H1 (cell line): ENCODE results near the gene TSPEAR. TPM values are rescaled to one million over a fixed set of nuclear protein-coding genes. Genes with fewer than 3 reads are reported as not detected.

Experiments
- polyA plus RNA-seq, 7 experiments: library from polyadenylated mRNA; depleted of rRNA in 3 of 7; stranded (reverse) in 5 of 7; unstranded in 2 of 7; fragments of >200 nt in 5 of 7; fragments of 200-250 nt in 2 of 7; gene quantifications; 1 replicate in 5 of 7; 2 replicates in 1 of 7; 4 replicates in 1 of 7; pipeline versions ENCODE4 v1.2.1 to v1.2.3, GENCODE V29; 2011 to 2013; ENCODE audit warnings: missing spikeins in 2 of 7, mixed read lengths in 2 of 7
- total RNA-seq: library from RNA; stranded (reverse); fragmentation: NEBNext Ultra II Directional; extraction: Animal tissue kit (Norgen Biotek cat#: 25700); gene quantifications from 2 replicates; pipeline ENCODE4 v1.2.1, GENCODE V29; 2021
- TF ChIP-seq, protein P1 (sequence below): IDR thresholded peaks from 2 replicates; pipeline ENCODE4 v1.6.1; 2012; ENCODE audit warnings: low read length, inconsistent platforms
- TF ChIP-seq, protein P2 (sequence below): IDR thresholded peaks from 2 replicates; pipeline ENCODE4 v1.6.1; 2011; ENCODE audit warnings: low read length, improper control_type of control experiment

The TSPEAR gene
- total and polyA plus RNA-seq, 2 of the 8 experiments (the other 6 are each of a cell fraction or from before 2014, with no cell fraction given), result 0.58 to 0.89 TPM

DNA sequence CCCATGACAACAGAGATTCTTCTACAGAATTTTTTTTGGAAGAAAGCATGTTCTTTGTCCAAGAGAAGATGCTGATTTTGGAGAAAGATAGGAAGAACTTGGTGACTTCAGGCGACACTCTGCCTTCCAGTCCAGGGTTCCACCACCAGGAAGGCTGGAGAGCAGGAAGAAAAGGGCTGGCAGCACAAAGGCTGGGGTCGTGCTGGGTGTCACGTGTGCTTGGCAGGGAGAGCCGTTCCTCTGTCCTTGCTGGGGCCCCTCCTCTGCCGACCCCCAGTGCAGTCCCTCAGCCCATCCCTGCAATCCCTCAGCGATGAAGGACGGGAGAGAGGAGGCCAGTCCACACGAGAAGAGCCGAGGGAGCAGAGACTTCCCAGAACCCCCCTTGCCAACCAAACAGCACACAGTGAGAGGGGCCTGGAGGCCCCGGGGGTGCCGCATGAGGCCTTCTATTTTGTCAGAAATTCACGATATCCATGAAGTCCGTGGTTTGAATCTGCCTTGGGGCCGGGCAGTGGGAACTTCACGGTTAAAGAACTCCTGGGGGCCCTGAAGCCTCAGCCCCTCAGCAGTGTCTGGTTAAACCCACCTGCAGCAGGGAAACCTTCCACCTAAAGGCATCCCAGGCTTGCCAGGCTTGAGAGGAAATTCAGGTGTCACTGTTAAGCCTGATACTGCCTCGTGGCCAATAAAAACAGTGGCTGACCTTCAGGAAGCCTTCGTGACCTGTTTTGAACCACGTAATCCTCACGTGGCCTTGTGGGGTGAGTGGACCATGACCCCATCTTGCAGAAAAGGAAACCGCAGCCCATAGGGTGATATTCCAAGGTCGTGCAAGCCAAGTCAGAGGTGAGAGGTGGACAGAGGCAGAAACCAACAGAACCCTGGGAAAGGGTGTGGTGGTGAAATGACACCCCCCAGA is 11.0 kb downstream of the TSPEAR start (continued):
- TF ChIP-seq, protein P1, sequence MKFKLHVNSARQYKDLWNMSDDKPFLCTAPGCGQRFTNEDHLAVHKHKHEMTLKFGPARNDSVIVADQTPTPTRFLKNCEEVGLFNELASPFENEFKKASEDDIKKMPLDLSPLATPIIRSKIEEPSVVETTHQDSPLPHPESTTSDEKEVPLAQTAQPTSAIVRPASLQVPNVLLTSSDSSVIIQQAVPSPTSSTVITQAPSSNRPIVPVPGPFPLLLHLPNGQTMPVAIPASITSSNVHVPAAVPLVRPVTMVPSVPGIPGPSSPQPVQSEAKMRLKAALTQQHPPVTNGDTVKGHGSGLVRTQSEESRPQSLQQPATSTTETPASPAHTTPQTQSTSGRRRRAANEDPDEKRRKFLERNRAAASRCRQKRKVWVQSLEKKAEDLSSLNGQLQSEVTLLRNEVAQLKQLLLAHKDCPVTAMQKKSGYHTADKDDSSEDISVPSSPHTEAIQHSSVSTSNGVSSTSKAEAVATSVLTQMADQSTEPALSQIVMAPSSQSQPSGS, result no peak
- TF ChIP-seq, protein P2, sequence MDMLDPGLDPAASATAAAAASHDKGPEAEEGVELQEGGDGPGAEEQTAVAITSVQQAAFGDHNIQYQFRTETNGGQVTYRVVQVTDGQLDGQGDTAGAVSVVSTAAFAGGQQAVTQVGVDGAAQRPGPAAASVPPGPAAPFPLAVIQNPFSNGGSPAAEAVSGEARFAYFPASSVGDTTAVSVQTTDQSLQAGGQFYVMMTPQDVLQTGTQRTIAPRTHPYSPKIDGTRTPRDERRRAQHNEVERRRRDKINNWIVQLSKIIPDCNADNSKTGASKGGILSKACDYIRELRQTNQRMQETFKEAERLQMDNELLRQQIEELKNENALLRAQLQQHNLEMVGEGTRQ, result no peak
- TF ChIP-seq, all 59 proteins: peak for 0
